Ascending aorta (tissue), 2 donors: ENCODE data around the gene ATF3. TPM values are rescaled to one million over a fixed set of nuclear protein-coding genes. Genes with fewer than 3 reads are reported as not detected.

Source experiments
- DNase-seq, 2 donors: peaks; one replicate each; pipeline ENCODE4 v3.0.0-alpha.2; 2019; ENCODE audit warnings: low spot score in 2 of 2
- H3K27ac ChIP-seq, 2 donors: fragments of 200-600 bp; sonication (generic); one replicate each; pipeline ENCODE4 v1.5.1; 2016 to 2017; ENCODE audit warnings: mild to moderate bottlenecking in 1 of 2
- H3K27me3 ChIP-seq: fragments of 200-600 bp; sonication (generic); one replicate; pipeline ENCODE4 v1.5.1; 2017
- H3K36me3 ChIP-seq, 2 donors: fragments of 200-600 bp; sonication (generic); one replicate each; pipeline ENCODE4 v1.5.1; 2016
- H3K4me1 ChIP-seq, 2 donors: fragments of 200-600 bp; sonication (generic); one replicate each; pipeline ENCODE4 v1.5.1; 2016 to 2017; ENCODE audit warnings: mild to moderate bottlenecking in 1 of 2
- H3K4me3 ChIP-seq, 2 donors: fragments of 200-600 bp; sonication (generic); one replicate each; pipeline ENCODE4 v1.5.1; 2016 to 2017; ENCODE audit warnings: mild to moderate bottlenecking in 1 of 2
- H3K9me3 ChIP-seq, 2 donors: fragments of 200-600 bp; sonication (generic); one replicate each; pipeline ENCODE4 v1.5.1; 2016
- CTCF ChIP-seq, 3 experiments: fragments of 200-600 bp in 2 of 3; fragments of 450-650 bp in 1 of 3; sonication (generic) in 2 of 3; IDR thresholded peaks; one replicate each; pipeline ENCODE4 v1.5.1; 2016 to 2019; ENCODE audit warnings: antibody characterized with exemption in 3 of 3, mild to moderate bottlenecking in 1 of 3, moderate library complexity in 1 of 3
- intact Hi-C: fragments of 100-400 bp; cut with DNase I; formaldehyde crosslinking; loops from one replicate; pipeline ENCODE4 v1.15.1; 2023
- total RNA-seq: library from RNA; depleted of rRNA; stranded (reverse); fragments of >200 nt; gene quantifications from one replicate; pipeline ENCODE4 v1.1.0, GENCODE V29; 2016

Gene ATF3
- total RNA-seq, 1 donor from 2014 or later, result 79.1 TPM

- no peak for DNase-seq
- Histone ChIP-seq H3K36me3 (no peaks in the 10 kb centered on the region), H3K27ac (no peak overlapping the region), H3K9me3 (no peaks in the 10 kb centered on the region), H3K4me3 (no peak overlapping the region), H3K4me1 (peaks cover 0 to 5% of the 10 kb centered on the region in 2 donors), H3K27me3 (no peaks in the 10 kb centered on the region)
- no peak for TF ChIP-seq CTCF (IDR thresholded peaks at IDR 0.05)
- intact Hi-C loops, result no loop called here
Measured at GRCh38 chr1:212594640-212595039, 13.9 kb upstream of the ATF3 start.

- H3K36me3 ChIP-seq, result no peaks in the 10 kb centered on the region
- peak overlapping the region in 1 of 2 donors; percentile 43 for H3K27ac ChIP-seq
- TF ChIP-seq CTCF (IDR thresholded peaks at IDR 0.05), result no peak
- no peak overlapping the region for H3K4me3 ChIP-seq
- no peak for DNase-seq
- H3K27me3 ChIP-seq, result no peaks in the 10 kb centered on the region
- intact Hi-C loops, result no loop called here
- no peaks in the 10 kb centered on the region for H3K9me3 ChIP-seq
- H3K4me1 ChIP-seq, result peaks cover 0 to 5% of the 10 kb centered on the region in 2 donors
Measured at GRCh38 chr1:212595229-212595628, 13.3 kb upstream of the ATF3 start.

- TF ChIP-seq CTCF (IDR thresholded peaks at IDR 0.05), result peak in 2 of 3 experiments; percentile 32 to 33
- Histone ChIP-seq H3K4me1 (peaks cover 0 to 5% of the 10 kb centered on the region in 2 donors), H3K27me3 (no peaks in the 10 kb centered on the region), H3K36me3 (no peaks in the 10 kb centered on the region), H3K27ac (peak overlapping the region in 1 of 2 donors; percentile 43), H3K9me3 (no peaks in the 10 kb centered on the region), H3K4me3 (no peak overlapping the region)
- DNase-seq, result no peak
- intact Hi-C loops, result no loop called here
Measured at GRCh38 chr1:212595787-212596714, 12.5 kb upstream of the ATF3 start.

- DNase-seq, result no peak
- Histone ChIP-seq H3K36me3 (no peaks in the 10 kb centered on the region), H3K27me3 (no peaks in the 10 kb centered on the region), H3K27ac (peak overlapping the region in 1 of 2 donors; percentile 43), H3K4me1 (peaks cover 0 to 5% of the 10 kb centered on the region in 2 donors), H3K4me3 (no peak overlapping the region), H3K9me3 (no peaks in the 10 kb centered on the region)
- intact Hi-C loops, result no loop called here
- TF ChIP-seq CTCF (IDR thresholded peaks at IDR 0.05), result no peak
Measured at GRCh38 chr1:212596798-212597197, 11.8 kb upstream of the ATF3 start.

GRCh38 chr1:212597487-212597886 is 11.1 kb upstream of the ATF3 start:
- peaks cover 0 to 5% of the 10 kb centered on the region in 2 donors for H3K4me1 ChIP-seq
- intact Hi-C loops, result no loop called here
- TF ChIP-seq CTCF (IDR thresholded peaks at IDR 0.05), result no peak

More at GRCh38 chr1:212597487-212597886, 11.1 kb upstream of the ATF3 start:
- Histone ChIP-seq H3K9me3 (no peaks in the 10 kb centered on the region), H3K4me3 (no peak overlapping the region), H3K36me3 (no peaks in the 10 kb centered on the region), H3K27me3 (no peaks in the 10 kb centered on the region), H3K27ac (no peak overlapping the region)
- DNase-seq, result no peak
